Ectodermal cell (in vitro differentiated cells): ENCODE results near the gene CCDC12.
"Not testable (repeated sequence)": the region's sequence is repeated elsewhere in the genome, so short reads cannot be mapped to it uniquely, and the experiment has no call there.

Experiments
- H3K27ac ChIP-seq: 2 replicates; pipeline ENCODE4 v1.7.0; 2013; ENCODE audit warnings: mild to moderate bottlenecking, low read depth, low read length; ENCODE audit not compliant: insufficient read depth, poor library complexity, severe bottlenecking
- H3K27me3 ChIP-seq: 2 replicates; pipeline ENCODE4 v1.7.0; 2013; ENCODE audit warnings: mild to moderate bottlenecking, low read length; ENCODE audit not compliant: insufficient read depth, control insufficient read depth, poor library complexity, severe bottlenecking
- H3K36me3 ChIP-seq: one replicate; pipeline ENCODE4 v1.7.0; 2013; ENCODE audit warnings: low read length; ENCODE audit not compliant: control insufficient read depth, insufficient read depth
- H3K4me1 ChIP-seq: one replicate; pipeline ENCODE4 v1.7.0; 2013; ENCODE audit warnings: low read length; ENCODE audit not compliant: control insufficient read depth, insufficient read depth
- H3K4me3 ChIP-seq: 2 replicates; pipeline ENCODE4 v1.7.0; 2013; ENCODE audit warnings: low read depth, low read length, control low read depth; ENCODE audit not compliant: insufficient read depth
- H3K9me3 ChIP-seq: 2 replicates; pipeline ENCODE4 v1.7.0; 2013; ENCODE audit warnings: mild to moderate bottlenecking, low read length, moderate library complexity; ENCODE audit not compliant: control insufficient read depth
- WGBS, 2 experiments: methylation state at CpG; one replicate each; pipeline ENCODE4 v1.1.7; 2013; ENCODE audit warnings: missing lambda C conversion rate in 2 of 2; 5-methylcytosine and 5-hydroxymethylcytosine counted together

Gene CCDC12

GRCh38 chr3:46915297-46915822 is 61.2 kb downstream of the CCDC12 start:
- H3K27me3 ChIP-seq, result no peaks in the 10 kb centered on the region
- no peak overlapping the region for H3K27ac ChIP-seq
- H3K9me3 ChIP-seq, result no peaks in the 10 kb centered on the region
- H3K36me3 ChIP-seq, result peaks cover 33% of the 10 kb centered on the region
- no peak overlapping the region for H3K4me3 ChIP-seq
- no peaks in the 10 kb centered on the region for H3K4me1 ChIP-seq
- WGBS, 2 experiments, result 94% methylated on average over 8 of the region's 8 CpGs

GRCh38 chr3:46914849-46915248 is 61.7 kb downstream of the CCDC12 start:
- no peaks in the 10 kb centered on the region for H3K27me3 ChIP-seq
- H3K9me3 ChIP-seq, result no peaks in the 10 kb centered on the region
- no peaks in the 10 kb centered on the region for H3K4me1 ChIP-seq
- no peak overlapping the region for H3K4me3 ChIP-seq
- H3K36me3 ChIP-seq, result peaks cover 30% of the 10 kb centered on the region
- no peak overlapping the region for H3K27ac ChIP-seq
- 91 to 93% methylated on average over 7 of the region's 7 CpGs for WGBS, 2 experiments

GRCh38 chr3:46913644-46914043 is 62.9 kb downstream of the CCDC12 start:
- Histone ChIP-seq H3K36me3 (peaks cover 19% of the 10 kb centered on the region), H3K9me3 (no peaks in the 10 kb centered on the region), H3K4me3 (no peak overlapping the region), H3K27me3 (no peaks in the 10 kb centered on the region), H3K27ac (no peak overlapping the region), H3K4me1 (no peaks in the 10 kb centered on the region)
- 93 to 95% methylated on average over 8 of the region's 8 CpGs for WGBS, 2 experiments

DNA sequence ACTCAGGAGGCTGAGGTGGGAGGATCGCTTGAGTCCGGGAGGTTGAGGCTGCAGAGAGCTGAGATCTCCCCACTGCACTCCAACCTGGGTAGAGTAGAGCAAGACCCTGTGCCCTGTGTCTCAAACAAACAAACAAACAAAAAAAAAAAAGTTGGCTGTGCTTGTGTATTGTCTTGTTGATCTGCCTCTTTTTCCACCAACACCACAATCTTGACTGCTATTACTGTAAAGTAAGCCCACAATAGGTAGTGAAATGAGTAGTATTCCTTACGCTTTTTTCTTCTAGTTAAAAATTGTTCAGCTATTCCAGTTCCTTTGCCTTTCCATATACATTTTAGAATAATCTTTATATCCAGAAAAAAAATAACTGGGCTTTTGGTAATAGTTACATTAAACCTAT is 63.6 kb downstream of the CCDC12 start:
- Histone ChIP-seq H3K27ac (no peak overlapping the region), H3K36me3 (peaks cover 13% of the 10 kb centered on the region), H3K4me3 (no peak overlapping the region), H3K27me3 (no peaks in the 10 kb centered on the region), H3K9me3 (no peaks in the 10 kb centered on the region), H3K4me1 (no peaks in the 10 kb centered on the region)
- 97 to 100% methylated on average over 2 of the region's 3 CpGs for WGBS, 2 experiments

- 89 to 94% methylated on average over 10 of the region's 10 CpGs for WGBS, 2 experiments
- not testable (repeated sequence) for H3K4me3 ChIP-seq, H3K9me3 ChIP-seq, H3K27ac ChIP-seq, H3K4me1 ChIP-seq, H3K27me3 ChIP-seq, H3K36me3 ChIP-seq
Observed at GRCh38 chr3:46910914-46911313, 65.6 kb downstream of the CCDC12 start.

- no peaks in the 10 kb centered on the region for H3K27me3 ChIP-seq
- no peaks in the 10 kb centered on the region for H3K4me1 ChIP-seq
- 87 to 88% methylated on average over 6 of the region's 6 CpGs for WGBS, 2 experiments
- no peaks in the 10 kb centered on the region for H3K36me3 ChIP-seq
- H3K9me3 ChIP-seq, result no peaks in the 10 kb centered on the region
- no peak overlapping the region for H3K27ac ChIP-seq
- H3K4me3 ChIP-seq, result no peak overlapping the region
Observed at GRCh38 chr3:46910166-46910760, 66.3 kb downstream of the CCDC12 start.

- no peaks in the 10 kb centered on the region for H3K4me1 ChIP-seq
- H3K36me3 ChIP-seq, result no peaks in the 10 kb centered on the region
- H3K27ac ChIP-seq, result no peak overlapping the region
- no peaks in the 10 kb centered on the region for H3K27me3 ChIP-seq
- H3K9me3 ChIP-seq, result no peaks in the 10 kb centered on the region
- no peak overlapping the region for H3K4me3 ChIP-seq
- 31 to 32% methylated on average over 18 of the region's 18 CpGs for WGBS, 2 experiments
Observed at GRCh38 chr3:46909535-46910161, 66.9 kb downstream of the CCDC12 start.

DNA sequence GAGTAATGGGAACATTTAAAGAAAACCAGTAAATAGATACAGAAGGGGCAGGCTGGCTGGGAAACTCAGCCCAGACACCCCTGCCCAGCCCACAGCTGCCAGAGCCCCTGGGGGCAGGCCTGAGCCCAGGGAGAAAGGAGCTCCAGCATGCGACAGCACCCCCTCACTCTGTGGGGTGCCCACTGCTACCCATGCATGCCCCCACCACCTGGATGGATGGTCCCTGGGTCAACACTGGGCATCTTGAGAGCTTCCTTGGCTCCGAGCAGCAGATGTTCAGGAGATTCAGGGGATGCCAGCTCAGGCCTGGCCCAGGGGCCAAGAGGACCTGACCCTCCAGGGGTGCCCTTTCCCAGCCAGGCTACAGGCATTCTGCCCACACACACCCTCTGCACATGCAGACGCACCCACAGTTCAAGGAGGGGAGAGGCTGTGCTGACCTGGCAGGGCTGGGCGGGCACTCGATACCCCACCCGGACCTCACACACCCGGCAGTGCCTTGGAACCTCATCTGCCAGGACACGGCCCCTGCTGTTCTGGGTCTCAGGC is 67.5 kb downstream of the CCDC12 start:
- Histone ChIP-seq H3K9me3 (no peaks in the 10 kb centered on the region), H3K4me3 (no peak overlapping the region), H3K36me3 (no peaks in the 10 kb centered on the region), H3K27ac (no peak overlapping the region), H3K4me1 (no peaks in the 10 kb centered on the region), H3K27me3 (no peaks in the 10 kb centered on the region)
- 85 to 88% methylated on average over 8 of the region's 8 CpGs for WGBS, 2 experiments

GRCh38 chr3:46908294-46908985 is 68.1 kb downstream of the CCDC12 start:
- Histone ChIP-seq H3K27me3 (no peaks in the 10 kb centered on the region), H3K4me1 (no peaks in the 10 kb centered on the region), H3K36me3 (no peaks in the 10 kb centered on the region), H3K27ac (no peak overlapping the region), H3K4me3 (no peak overlapping the region), H3K9me3 (no peaks in the 10 kb centered on the region)
- 92 to 93% methylated on average over 24 of the region's 24 CpGs for WGBS, 2 experiments

GRCh38 chr3:46907960-46908293 is 68.6 kb downstream of the CCDC12 start:
- Histone ChIP-seq H3K9me3 (no peaks in the 10 kb centered on the region), H3K4me3 (no peak overlapping the region), H3K36me3 (no peaks in the 10 kb centered on the region), H3K27me3 (no peaks in the 10 kb centered on the region), H3K27ac (no peak overlapping the region), H3K4me1 (no peaks in the 10 kb centered on the region)
- 59 to 86% methylated on average over 1 of the region's 1 CpG for WGBS, 2 experiments
